ENCODE results near the gene EXOC6.
A peak's percentile ranks its signal among the peaks of the same experiment; 100 is the strongest.

The EXOC6 gene

GRCh38 chr10:93061594-93062513 lies 213.5 kb downstream of the EXOC6 start:
- TF ChIP-seq ZNF274 (IDR thresholded peaks at IDR 0.05; ENCODE audit: low read depth, low read length): no peak
- peak overlapping the region; percentile 27; the same call in 1 of the 2 replicates for H3K4me3 ChIP-seq (ENCODE audit: low read length)

GRCh38 chr10:93062514-93063143 lies 214.3 kb downstream of the EXOC6 start:
- no peak for TF ChIP-seq ZNF274 (IDR thresholded peaks at IDR 0.05; ENCODE audit: low read depth, low read length)

GRCh38 chr10:93063144-93063976 lies 215.0 kb downstream of the EXOC6 start:
- no peak overlapping the region for H3K4me3 ChIP-seq (ENCODE audit: low read length)
- TF ChIP-seq ZNF274 (IDR thresholded peaks at IDR 0.05; ENCODE audit: low read depth, low read length): no peak

More at GRCh38 chr10:93062514-93063143, 214.3 kb downstream of the EXOC6 start:
- H3K4me3 ChIP-seq (ENCODE audit: low read length): peak overlapping the region; percentile 27; the same call in 1 of the 2 replicates

- no peak for TF ChIP-seq ZNF274 (IDR thresholded peaks at IDR 0.05; ENCODE audit: low read depth, low read length)
- H3K4me3 ChIP-seq (ENCODE audit: low read length): no peak overlapping the region
These were observed 215.8 kb downstream of the EXOC6 start for GRCh38 chr10:93063977-93064660.

DNA sequence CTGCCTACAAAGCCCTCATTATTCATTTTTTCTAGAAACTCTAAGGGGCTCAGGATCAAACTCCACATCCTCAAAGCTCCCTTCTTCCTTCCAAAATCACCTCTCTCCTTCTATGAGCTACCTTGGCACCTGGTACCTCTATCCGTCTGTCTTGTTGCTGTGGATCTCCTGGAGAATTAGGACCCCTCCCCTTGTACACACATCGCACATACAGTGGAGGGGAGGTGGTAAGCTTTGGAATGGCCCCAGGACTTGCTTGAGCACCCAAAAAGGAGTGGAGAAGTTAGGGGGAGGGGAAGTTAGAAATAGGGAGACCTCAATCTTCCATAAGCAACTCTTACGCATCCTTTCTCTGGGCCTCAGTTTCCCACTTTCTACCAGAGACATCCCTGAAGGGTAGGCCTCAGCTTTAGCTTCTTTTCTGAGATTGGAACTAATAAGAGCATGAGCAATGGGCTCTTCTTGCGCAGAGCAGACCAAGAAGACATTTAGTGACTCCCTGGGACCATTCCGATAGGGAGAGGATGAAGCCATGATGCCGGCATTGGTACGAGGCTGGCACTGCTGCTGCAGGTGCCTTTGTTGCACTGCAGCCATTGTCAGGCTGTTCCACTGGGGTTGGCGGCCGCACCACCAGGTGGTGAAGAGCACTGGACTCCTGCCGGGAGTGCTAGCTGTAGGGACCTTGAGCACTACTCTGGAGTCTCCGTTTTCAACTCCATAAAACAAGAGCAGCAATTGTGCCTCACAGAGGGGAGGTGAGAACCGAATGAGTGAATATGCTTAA lies 216.7 kb downstream of the EXOC6 start:
- no peak for TF ChIP-seq ZNF274 (IDR thresholded peaks at IDR 0.05; ENCODE audit: low read depth, low read length)
- no peak overlapping the region for H3K4me3 ChIP-seq (ENCODE audit: low read length)

DNA sequence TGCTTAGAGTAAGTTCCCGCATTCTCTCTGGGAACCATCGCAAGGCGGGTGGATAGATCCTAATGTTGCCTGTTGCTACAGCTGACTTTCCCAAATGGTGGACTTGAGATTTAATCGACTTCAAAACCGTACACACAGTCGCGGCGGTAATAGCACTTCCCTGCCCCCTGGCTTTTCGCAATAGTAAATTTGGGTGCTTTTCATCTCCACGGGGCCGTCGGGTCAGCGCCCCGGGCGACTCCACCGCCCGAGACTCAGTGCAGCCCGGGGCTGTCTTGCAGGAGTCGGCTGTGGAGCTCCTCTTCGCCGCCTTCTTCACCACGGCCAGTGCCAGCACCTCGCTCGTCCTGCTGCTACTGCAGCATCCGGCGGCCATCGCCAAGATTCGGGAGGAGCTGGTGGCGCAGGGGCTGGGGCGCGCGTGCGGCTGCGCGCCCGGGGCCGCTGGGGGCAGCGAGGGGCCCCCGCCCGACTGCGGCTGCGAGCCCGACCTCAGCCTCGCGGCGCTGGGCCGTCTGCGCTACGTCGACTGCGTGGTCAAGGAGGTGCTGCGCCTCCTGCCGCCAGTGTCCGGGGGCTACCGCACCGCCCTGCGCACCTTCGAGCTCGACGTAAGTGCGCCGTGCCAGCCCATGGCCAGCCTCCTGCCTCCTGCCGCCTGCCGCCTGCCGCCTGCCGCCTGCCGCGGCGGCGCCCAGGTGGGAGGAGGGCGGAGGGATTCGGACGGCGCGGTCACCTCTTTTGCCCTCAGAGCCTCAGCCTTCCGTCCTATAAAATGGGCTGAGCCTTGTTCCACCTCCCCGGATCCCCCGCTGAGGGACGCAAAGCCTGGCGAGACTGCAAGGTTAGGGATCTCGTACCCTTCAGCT lies 217.6 kb downstream of the EXOC6 start:
- H3K4me3 ChIP-seq (ENCODE audit: low read length): no peak overlapping the region
- no peak for TF ChIP-seq ZNF274 (IDR thresholded peaks at IDR 0.05; ENCODE audit: low read depth, low read length)

DNA sequence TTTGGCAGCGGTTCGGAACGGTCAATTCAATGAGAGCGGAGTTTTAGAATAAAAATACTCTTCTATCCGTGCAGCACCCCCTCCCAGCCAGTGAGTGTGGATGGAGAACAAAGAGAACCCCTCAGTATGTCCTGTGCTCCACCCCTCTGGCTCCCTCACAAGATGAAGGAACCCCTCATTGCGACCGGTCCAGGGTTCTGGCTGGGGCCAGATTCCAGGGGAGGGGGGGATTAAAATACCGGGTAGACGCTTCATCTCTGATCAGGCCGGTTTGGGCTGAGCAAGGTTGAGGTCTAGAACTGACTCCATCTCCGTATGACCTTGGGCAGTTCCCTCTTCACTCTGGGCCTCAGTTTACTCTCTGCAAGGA lies 218.2 kb downstream of the EXOC6 start:
- no peak overlapping the region for H3K4me3 ChIP-seq (ENCODE audit: low read length)

GRCh38 chr10:93067443-93068365 lies 219.4 kb downstream of the EXOC6 start:
- no peak for TF ChIP-seq ZNF274 (IDR thresholded peaks at IDR 0.05; ENCODE audit: low read depth, low read length)
- H3K4me3 ChIP-seq (ENCODE audit: low read length): no peak overlapping the region

More for the DNA sequence above, 218.2 kb downstream of the EXOC6 start:
- TF ChIP-seq ZNF274 (IDR thresholded peaks at IDR 0.05; ENCODE audit: low read depth, low read length): no peak

DNA sequence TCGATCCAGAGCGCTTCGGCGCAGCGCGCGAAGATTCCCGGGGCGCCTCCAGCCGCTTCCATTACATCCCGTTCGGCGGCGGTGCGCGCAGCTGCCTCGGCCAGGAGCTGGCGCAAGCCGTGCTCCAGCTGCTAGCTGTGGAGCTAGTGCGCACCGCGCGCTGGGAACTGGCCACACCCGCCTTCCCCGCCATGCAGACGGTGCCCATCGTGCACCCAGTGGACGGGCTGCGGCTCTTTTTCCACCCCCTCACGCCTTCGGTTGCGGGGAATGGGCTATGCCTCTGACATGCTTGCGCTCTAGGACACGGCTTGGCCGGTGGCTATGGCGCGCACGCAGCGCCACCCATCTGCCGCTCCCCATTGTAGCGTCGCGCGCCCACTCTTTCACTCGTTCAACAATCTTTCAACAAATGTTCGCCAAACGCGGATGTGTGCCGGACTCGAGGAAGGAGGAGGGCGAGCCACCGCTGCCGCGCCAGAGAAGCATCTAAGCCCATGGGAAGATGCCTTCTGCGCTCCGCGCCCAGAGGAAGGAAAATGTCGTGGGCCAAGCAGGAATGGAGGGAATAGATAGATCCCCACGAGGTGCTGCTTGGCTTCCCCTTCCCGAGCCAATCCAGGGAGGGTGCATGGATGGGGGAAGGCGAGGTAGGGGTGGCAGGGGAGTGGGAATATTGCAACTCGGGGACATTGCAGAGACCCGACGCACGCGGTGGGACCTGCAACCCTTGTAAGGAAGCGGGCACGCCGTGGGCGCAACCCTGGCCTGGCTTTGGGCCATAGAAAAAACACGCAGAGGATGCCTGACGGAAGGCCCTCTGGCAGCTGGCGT lies 220.3 kb downstream of the EXOC6 start:
- no peak for TF ChIP-seq ZNF274 (IDR thresholded peaks at IDR 0.05; ENCODE audit: low read depth, low read length)

DNA sequence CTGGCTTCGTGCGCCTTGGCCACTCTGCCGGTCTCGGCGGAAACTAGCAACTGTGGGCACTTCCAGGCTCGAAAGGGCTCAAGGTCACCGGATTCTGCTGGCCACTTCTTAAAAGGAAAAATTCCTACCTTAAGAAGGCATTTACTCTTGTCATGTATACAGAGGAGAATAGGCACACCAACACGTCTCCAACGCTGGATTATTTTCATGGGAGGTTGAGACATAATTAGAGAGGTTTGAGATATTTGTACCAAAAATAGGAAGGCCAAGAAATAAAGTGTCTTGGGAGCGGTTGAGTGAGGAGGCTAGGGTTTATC lies 220.9 kb downstream of the EXOC6 start:
- no peak overlapping the region for H3K4me3 ChIP-seq (ENCODE audit: low read length)
- no peak for TF ChIP-seq ZNF274 (IDR thresholded peaks at IDR 0.05; ENCODE audit: low read depth, low read length)

More for the DNA sequence above, 220.3 kb downstream of the EXOC6 start:
- no peak overlapping the region for H3K4me3 ChIP-seq (ENCODE audit: low read length)

All from GM08714 (cell line).